Suprapubic skin (tissue), 3 donors: ENCODE measurements around the gene NSUN7.

Experiments
- POLR2A ChIP-seq, 2 donors: fragments of 450-650 bp; IDR thresholded peaks; one replicate each; pipeline ENCODE4 v1.6.1; 2017; ENCODE audit warnings: antibody characterized with exemption in 2 of 2, mild to moderate bottlenecking in 2 of 2, moderate library complexity in 2 of 2
- TF ChIP-seq, protein P1 (sequence below), 2 donors: fragments of 200-600 bp in 1 of 2; fragments of 450-650 bp in 1 of 2; sonication (generic) in 1 of 2; IDR thresholded peaks; one replicate each; pipeline ENCODE4 v1.5.1; 2016 to 2019; ENCODE audit warnings: antibody characterized with exemption in 2 of 2, mild to moderate bottlenecking in 1 of 2, moderate library complexity in 1 of 2

DNA sequence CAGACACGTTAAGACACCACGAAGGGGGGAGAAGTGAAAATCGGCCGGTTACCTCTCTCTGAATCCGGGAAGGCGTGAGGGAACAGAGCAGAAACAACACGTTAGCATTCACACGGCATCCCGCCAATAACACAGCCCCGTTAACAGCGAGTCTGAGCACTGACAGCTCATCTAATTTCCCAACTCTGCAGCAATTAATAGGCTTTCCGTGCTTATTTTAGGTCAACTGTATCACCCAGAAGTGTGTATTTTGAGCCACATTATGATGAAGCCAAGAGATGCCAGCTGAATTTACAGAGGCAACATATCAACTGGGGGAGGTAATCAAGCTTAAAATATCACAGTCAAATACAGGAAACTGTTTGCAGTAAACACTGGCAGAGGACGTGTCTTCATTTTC, 92.6 kb downstream of the NSUN7 start:
- TF ChIP-seq, protein P1, sequence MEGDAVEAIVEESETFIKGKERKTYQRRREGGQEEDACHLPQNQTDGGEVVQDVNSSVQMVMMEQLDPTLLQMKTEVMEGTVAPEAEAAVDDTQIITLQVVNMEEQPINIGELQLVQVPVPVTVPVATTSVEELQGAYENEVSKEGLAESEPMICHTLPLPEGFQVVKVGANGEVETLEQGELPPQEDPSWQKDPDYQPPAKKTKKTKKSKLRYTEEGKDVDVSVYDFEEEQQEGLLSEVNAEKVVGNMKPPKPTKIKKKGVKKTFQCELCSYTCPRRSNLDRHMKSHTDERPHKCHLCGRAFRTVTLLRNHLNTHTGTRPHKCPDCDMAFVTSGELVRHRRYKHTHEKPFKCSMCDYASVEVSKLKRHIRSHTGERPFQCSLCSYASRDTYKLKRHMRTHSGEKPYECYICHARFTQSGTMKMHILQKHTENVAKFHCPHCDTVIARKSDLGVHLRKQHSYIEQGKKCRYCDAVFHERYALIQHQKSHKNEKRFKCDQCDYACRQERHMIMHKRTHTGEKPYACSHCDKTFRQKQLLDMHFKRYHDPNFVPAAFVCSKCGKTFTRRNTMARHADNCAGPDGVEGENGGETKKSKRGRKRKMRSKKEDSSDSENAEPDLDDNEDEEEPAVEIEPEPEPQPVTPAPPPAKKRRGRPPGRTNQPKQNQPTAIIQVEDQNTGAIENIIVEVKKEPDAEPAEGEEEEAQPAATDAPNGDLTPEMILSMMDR (IDR thresholded peaks at IDR 0.05), result no peak
- TF ChIP-seq POLR2A (IDR thresholded peaks at IDR 0.05), result no peak
